ENCODE results near the gene MAGED2.

MAGED2 gene

DNA sequence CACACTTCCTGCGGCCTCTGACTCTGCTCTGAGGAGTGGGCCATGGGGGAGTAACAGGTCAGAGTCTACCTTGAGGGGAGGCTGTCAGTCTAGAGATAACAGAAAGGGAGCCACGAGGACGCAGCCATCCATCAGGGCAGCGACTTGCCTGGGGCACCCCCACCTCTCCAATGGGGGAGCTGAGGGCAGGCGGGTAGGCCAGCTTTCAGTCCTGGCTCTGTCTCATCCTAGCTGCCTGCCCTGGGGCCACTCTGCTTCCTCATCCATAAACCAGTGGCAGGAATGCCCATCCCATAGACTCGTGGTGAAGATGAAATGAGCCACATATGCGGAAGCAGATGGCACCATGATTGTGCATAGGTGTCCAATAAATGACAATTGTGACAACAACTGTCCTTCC is 13.2 kb downstream of the MAGED2 start:
- TF ChIP-seq TAF1 (IDR thresholded peaks at IDR 0.05; ENCODE audit: low read depth) (no peak), CREB1 (IDR thresholded peaks at IDR 0.05; ENCODE audit: low read depth) (no peak), EGR1 (IDR thresholded peaks at IDR 0.05) (no peak)

DNA sequence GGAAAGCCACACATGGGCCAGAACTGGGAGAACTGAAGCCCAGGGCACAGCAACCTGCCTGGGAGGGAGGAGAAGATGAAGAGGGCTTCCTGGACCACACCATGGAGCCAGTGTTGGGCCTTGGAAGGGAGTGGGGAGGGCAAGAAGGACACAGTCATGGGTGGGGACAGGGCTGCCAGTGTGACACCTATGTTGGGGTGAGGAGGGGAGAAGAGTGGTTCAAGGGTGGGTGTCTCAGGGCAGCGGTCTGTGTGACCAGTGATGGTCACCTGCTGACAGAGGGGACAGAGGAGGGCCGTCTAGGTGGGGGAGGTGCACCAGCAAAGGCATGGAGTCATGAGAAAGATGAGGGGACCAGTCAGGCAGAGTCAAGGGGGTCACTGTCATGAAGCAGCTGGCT is 13.8 kb downstream of the MAGED2 start:
- TF ChIP-seq EGR1 (IDR thresholded peaks at IDR 0.05), result no peak
- TF ChIP-seq FOXM1 (IDR thresholded peaks at IDR 0.05; ENCODE audit: borderline replicate concordance, low read depth), result no peak
- TF ChIP-seq, protein P1, sequence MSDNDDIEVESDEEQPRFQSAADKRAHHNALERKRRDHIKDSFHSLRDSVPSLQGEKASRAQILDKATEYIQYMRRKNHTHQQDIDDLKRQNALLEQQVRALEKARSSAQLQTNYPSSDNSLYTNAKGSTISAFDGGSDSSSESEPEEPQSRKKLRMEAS (IDR thresholded peaks at IDR 0.05), result no peak
- TF ChIP-seq TAF1 (IDR thresholded peaks at IDR 0.05; ENCODE audit: low read depth), result no peak
- TF ChIP-seq, protein P2, sequence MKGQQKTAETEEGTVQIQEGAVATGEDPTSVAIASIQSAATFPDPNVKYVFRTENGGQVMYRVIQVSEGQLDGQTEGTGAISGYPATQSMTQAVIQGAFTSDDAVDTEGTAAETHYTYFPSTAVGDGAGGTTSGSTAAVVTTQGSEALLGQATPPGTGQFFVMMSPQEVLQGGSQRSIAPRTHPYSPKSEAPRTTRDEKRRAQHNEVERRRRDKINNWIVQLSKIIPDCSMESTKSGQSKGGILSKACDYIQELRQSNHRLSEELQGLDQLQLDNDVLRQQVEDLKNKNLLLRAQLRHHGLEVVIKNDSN (IDR thresholded peaks at IDR 0.05), result no peak
- TF ChIP-seq EP300 (IDR thresholded peaks at IDR 0.05; ENCODE audit: borderline replicate concordance), result no peak
- no peak for TF ChIP-seq RAD21 (IDR thresholded peaks at IDR 0.05; ENCODE audit: low read depth)
- TF ChIP-seq, protein P3, sequence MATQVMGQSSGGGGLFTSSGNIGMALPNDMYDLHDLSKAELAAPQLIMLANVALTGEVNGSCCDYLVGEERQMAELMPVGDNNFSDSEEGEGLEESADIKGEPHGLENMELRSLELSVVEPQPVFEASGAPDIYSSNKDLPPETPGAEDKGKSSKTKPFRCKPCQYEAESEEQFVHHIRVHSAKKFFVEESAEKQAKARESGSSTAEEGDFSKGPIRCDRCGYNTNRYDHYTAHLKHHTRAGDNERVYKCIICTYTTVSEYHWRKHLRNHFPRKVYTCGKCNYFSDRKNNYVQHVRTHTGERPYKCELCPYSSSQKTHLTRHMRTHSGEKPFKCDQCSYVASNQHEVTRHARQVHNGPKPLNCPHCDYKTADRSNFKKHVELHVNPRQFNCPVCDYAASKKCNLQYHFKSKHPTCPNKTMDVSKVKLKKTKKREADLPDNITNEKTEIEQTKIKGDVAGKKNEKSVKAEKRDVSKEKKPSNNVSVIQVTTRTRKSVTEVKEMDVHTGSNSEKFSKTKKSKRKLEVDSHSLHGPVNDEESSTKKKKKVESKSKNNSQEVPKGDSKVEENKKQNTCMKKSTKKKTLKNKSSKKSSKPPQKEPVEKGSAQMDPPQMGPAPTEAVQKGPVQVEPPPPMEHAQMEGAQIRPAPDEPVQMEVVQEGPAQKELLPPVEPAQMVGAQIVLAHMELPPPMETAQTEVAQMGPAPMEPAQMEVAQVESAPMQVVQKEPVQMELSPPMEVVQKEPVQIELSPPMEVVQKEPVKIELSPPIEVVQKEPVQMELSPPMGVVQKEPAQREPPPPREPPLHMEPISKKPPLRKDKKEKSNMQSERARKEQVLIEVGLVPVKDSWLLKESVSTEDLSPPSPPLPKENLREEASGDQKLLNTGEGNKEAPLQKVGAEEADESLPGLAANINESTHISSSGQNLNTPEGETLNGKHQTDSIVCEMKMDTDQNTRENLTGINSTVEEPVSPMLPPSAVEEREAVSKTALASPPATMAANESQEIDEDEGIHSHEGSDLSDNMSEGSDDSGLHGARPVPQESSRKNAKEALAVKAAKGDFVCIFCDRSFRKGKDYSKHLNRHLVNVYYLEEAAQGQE (IDR thresholded peaks at IDR 0.05; ENCODE audit: low read depth), result no peak
- no peak for TF ChIP-seq YY1 (IDR thresholded peaks at IDR 0.05; ENCODE audit: low read depth)
- TF ChIP-seq NFIC (IDR thresholded peaks at IDR 0.05), result no peak
- TF ChIP-seq TCF12 (IDR thresholded peaks at IDR 0.05; ENCODE audit: low read depth), result no peak
- TF ChIP-seq CEBPB (IDR thresholded peaks at IDR 0.05), result no peak
- TF ChIP-seq TEAD4 (IDR thresholded peaks at IDR 0.05), result no peak
- TF ChIP-seq CREB1 (IDR thresholded peaks at IDR 0.05; ENCODE audit: low read depth), result no peak
- no peak for TF ChIP-seq ZBTB7A (IDR thresholded peaks at IDR 0.05; ENCODE audit: low read depth)

DNA sequence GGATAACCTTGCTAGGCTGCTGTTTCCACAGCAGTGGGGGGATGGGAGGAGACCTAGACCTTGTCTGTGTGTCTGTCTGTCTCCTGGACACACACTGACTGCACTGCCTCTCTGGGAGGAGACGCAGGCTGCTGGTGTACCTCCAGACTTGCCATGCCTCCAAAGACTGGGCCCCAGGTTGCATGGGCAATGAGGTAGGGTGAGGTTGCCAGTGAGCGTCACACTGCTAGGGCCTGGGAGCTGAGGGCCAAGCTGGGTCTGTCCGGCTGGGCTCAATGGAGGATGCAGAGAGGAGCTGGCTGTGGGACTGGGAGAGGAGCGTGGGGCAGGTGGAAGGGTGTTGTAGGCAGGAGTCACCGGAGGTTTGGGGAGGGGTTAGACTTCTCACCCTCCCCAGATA is 16.6 kb downstream of the MAGED2 start:
- TF ChIP-seq ZBTB7A (IDR thresholded peaks at IDR 0.05; ENCODE audit: low read depth) (no peak), NFIC (IDR thresholded peaks at IDR 0.05) (no peak), EGR1 (IDR thresholded peaks at IDR 0.05) (no peak), EP300 (IDR thresholded peaks at IDR 0.05; ENCODE audit: borderline replicate concordance) (no peak), YY1 (IDR thresholded peaks at IDR 0.05; ENCODE audit: low read depth) (no peak), TAF1 (IDR thresholded peaks at IDR 0.05; ENCODE audit: low read depth) (no peak)

DNA sequence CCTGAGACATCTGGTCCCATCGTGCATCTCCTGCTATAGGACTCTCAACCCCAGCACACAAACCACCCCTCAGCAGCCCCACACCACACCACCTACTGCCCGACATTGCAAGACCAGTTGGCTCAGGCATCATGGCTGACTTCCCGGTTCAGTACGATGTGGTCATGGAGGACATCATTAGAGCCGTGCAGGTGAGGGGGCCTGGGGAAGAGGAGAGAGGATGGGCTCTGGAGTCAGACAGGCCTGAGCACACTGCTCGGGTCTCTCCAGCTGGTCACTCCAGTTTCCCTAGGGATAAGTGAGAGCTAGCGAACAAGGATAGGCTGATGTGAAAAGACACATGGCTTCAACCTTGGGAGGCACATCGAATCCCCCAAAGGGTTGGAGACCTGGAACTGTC is 17.2 kb downstream of the MAGED2 start:
- TF ChIP-seq, protein P3 (IDR thresholded peaks at IDR 0.05; ENCODE audit: low read depth), result no peak
- TF ChIP-seq, protein P2 (IDR thresholded peaks at IDR 0.05), result no peak
- TF ChIP-seq FOXM1 (IDR thresholded peaks at IDR 0.05; ENCODE audit: borderline replicate concordance, low read depth) (no peak), TAF1 (IDR thresholded peaks at IDR 0.05; ENCODE audit: low read depth) (no peak), TEAD4 (IDR thresholded peaks at IDR 0.05) (no peak), RAD21 (IDR thresholded peaks at IDR 0.05; ENCODE audit: low read depth) (no peak), ZBTB7A (IDR thresholded peaks at IDR 0.05; ENCODE audit: low read depth) (no peak), EP300 (IDR thresholded peaks at IDR 0.05; ENCODE audit: borderline replicate concordance) (no peak), CREB1 (IDR thresholded peaks at IDR 0.05; ENCODE audit: low read depth) (no peak), YY1 (IDR thresholded peaks at IDR 0.05; ENCODE audit: low read depth) (no peak), CEBPB (IDR thresholded peaks at IDR 0.05) (no peak), TCF12 (IDR thresholded peaks at IDR 0.05; ENCODE audit: low read depth) (no peak), EGR1 (IDR thresholded peaks at IDR 0.05) (no peak), NFIC (IDR thresholded peaks at IDR 0.05) (no peak)
- TF ChIP-seq, protein P1 (IDR thresholded peaks at IDR 0.05), result no peak

DNA sequence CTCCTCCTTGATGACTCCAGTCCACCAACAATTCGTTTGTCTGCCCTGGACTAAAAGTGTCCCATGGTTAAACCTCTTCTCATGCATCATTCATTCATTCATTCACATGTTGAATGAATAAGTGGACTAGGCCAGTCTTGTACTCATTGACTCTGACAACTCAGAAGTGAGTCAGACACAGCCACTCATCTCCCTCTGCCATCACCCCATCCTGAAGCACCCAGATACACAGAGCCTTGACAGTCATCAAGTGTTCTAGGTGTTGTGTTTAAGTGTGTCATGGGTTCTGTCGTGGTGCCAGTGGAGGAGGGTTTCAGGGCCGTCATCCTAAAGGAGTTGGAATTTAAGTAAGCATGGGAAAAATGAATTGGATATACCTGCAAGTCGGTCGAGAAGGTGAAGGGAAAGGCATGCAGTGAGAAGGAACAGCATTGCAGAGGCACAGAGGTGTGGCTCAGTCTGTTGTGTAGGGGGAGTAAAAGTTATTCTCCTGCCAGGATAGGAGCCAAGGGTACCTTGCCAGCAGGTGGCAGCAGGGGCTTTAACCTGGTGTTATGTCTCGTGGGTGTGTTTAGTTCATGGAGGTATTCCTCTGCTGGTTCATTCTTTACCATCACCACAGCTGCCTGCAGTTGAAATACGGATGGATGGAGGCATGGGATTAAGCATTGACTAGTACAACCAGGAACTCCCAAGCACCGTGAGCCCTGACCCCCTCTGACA is 18.3 kb downstream of the MAGED2 start:
- peak; percentile 10; the same call in 1 of the 2 replicates for TF ChIP-seq RAD21 (IDR thresholded peaks at IDR 0.05; ENCODE audit: low read depth)
- TF ChIP-seq, protein P1 (IDR thresholded peaks at IDR 0.05), result no peak

DNA sequence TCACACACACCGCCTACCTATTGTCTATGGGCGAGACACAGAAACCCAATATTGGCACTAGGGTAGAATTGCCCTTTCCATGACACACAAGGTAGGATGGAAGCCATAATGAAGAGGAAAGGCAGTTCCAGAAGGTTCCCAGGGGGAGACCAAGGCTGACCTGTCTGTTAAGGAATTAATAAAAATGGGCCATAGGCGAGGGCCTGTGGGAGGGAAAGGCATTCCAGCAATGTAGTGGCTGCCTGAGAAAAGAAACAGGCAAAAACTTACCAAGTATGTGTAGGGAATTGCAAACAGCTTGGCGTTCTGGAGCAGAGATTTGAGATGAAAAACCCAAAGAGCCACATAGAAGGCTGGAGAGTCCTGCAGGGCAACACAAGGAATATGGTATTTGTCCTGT is 19.1 kb downstream of the MAGED2 start:
- no peak for TF ChIP-seq TAF1 (IDR thresholded peaks at IDR 0.05; ENCODE audit: low read depth)
- TF ChIP-seq, protein P3 (IDR thresholded peaks at IDR 0.05; ENCODE audit: low read depth), result no peak
- no peak for TF ChIP-seq EGR1 (IDR thresholded peaks at IDR 0.05)
- no peak for TF ChIP-seq EP300 (IDR thresholded peaks at IDR 0.05; ENCODE audit: borderline replicate concordance)
- TF ChIP-seq CREB1 (IDR thresholded peaks at IDR 0.05; ENCODE audit: low read depth), result no peak
- no peak for TF ChIP-seq RAD21 (IDR thresholded peaks at IDR 0.05; ENCODE audit: low read depth)
- no peak for TF ChIP-seq TCF12 (IDR thresholded peaks at IDR 0.05; ENCODE audit: low read depth)
- no peak for TF ChIP-seq CEBPB (IDR thresholded peaks at IDR 0.05)
- no peak for TF ChIP-seq FOXM1 (IDR thresholded peaks at IDR 0.05; ENCODE audit: borderline replicate concordance, low read depth)
- TF ChIP-seq NFIC (IDR thresholded peaks at IDR 0.05), result no peak
- TF ChIP-seq, protein P2 (IDR thresholded peaks at IDR 0.05), result no peak
- no peak for TF ChIP-seq ZBTB7A (IDR thresholded peaks at IDR 0.05; ENCODE audit: low read depth)
- TF ChIP-seq YY1 (IDR thresholded peaks at IDR 0.05; ENCODE audit: low read depth), result no peak
- TF ChIP-seq, protein P1 (IDR thresholded peaks at IDR 0.05), result no peak
- TF ChIP-seq TEAD4 (IDR thresholded peaks at IDR 0.05), result no peak
